Hematopoietic multipotent progenitor cell treated with erythropoietin and hydrocortisone succinate and interleukin-3 and kit ligand, for 4 days (in vitro differentiated cells): ENCODE data around the gene PHPT1.

Experiments used
- DNase-seq: peaks from one replicate; pipeline ENCODE4 v3.0.0-alpha.2; 2015

Gene PHPT1

GRCh38 chr9:136849960-136850865 lies 1.0 kb downstream of the PHPT1 start:
- DNase-seq = no peak

DNA sequence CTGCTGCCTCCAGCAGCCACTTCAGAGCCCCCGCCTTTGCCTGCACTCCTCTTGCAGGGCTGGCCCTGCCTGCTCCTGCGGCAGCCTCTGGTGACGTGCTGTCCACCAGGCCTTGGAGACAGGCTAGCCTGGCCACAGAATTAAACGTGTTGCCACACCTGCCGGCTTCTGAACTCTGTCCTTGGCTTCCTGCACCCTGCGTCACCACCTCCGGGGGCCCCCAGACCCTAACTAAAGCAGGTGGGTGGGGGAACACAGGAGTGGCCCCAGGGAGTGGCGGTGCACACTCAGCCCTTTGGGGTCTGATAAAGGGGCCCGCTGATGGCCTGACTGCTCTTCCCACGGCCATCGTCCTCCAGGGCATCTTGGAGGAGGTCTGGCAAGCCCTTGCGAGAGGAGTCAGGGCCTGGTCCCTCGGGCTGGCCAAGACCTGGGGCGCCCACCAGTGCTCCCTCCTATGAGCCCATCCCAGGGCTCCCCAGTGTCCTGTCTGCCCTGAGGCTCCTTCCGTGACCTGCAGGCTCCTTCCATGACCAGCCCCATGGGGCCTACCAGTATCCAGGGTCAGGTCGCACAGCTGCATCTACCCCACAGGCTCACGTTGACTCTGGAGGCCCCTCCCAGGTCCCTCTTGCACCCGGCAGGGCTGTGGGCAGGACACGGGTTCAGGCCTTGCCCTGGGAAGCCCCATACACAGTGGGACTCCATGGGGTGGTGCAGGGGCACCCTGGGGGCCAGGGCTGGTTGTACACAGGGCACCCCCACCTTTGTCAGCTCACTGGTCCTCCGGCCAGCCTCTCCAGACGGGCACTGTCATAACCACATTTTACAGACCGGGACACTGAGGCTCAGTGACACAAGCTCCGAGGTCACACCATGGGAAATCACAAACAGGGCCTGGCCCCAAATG lies 1.9 kb downstream of the PHPT1 start:
- DNase-seq = no peak

GRCh38 chr9:136851941-136852663 lies 2.9 kb downstream of the PHPT1 start, which contains the start of gene MAMDC4:
MAMDC4 (plus strand) TSS chr9:136852346; CDS start chr9:136852417, 71 bp downstream.
- no peak for DNase-seq

- no peak for DNase-seq
Observed at GRCh38 chr9:136852664-136853595, 3.7 kb downstream of the PHPT1 start.

GRCh38 chr9:136853596-136854112 lies 4.4 kb downstream of the PHPT1 start:
- no peak for DNase-seq

DNA sequence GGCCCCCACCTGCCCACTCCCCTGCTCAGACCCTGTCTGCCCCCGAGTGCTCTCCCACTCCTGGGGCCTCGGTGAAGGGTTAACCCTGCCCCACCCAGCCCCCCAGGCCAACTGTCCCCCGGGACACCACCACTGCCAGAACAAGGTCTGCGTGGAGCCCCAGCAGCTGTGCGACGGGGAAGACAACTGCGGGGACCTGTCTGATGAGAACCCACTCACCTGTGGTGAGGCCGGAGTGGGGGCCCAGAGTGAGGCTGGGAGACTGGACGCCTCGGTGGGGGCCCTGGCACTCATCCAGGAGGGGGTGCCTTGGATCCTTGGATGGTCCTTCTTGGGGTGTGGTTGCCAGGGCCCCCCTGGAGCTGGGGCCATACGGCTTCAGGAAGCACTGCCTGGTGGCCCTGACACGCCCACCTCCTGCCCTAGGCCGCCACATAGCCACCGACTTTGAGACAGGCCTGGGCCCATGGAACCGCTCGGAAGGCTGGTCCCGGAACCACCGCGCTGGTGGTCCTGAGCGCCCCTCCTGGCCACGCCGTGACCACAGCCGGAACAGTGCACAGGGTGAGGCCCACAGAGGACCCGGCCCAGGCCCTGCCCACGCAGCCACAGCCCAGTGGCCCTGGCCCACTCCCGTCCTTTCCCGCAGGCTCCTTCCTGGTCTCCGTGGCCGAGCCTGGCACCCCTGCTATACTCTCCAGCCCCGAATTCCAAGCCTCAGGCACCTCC lies 5.1 kb downstream of the PHPT1 start:
- no peak for DNase-seq

GRCh38 chr9:136854842-136855460 lies 5.7 kb downstream of the PHPT1 start:
- no peak for DNase-seq

DNA sequence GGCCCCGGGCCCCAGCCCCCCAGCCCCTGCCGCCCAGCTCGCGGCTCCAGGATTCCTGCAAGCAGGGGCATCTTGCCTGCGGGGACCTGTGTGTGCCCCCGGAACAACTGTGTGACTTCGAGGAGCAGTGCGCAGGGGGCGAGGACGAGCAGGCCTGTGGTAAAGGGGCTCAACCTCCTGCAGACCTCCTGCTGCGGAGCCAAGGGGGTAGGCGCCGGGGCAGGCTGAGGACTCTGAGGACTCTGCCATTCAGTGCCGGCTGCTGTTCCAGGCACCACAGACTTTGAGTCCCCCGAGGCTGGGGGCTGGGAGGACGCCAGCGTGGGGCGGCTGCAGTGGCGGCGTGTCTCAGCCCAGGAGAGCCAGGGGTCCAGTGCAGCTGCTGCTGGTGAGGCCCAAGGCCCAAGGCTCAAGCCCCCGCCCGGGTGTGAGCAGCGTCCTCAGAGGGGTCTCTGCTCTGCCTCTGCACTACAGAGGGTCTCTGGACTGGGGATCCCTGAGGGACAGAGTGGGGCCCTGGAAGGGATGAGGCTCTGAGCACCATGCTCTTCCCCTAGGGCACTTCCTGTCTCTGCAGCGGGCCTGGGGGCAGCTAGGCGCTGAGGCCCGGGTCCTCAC lies 6.4 kb downstream of the PHPT1 start:
- no peak for DNase-seq

DNA sequence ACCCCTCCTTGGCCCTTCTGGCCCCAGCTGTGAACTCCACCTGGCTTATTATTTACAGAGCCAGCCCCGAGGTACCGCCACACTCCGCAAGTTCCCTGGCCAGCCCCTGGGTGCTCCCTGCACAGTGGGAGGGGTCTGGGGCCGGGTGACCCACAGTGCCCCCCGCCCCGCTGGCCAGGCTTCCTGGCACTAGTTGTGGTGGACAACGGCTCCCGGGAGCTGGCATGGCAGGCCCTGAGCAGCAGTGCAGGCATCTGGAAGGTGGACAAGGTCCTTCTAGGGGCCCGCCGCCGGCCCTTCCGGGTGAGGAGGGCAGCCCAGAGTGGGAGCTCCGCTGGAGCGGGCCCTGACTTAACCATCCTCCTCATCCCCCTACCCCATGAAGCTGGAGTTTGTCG lies 6.9 kb downstream of the PHPT1 start:
- DNase-seq = no peak

GRCh38 chr9:136856541-136857141 lies 7.4 kb downstream of the PHPT1 start:
- DNase-seq = no peak

DNA sequence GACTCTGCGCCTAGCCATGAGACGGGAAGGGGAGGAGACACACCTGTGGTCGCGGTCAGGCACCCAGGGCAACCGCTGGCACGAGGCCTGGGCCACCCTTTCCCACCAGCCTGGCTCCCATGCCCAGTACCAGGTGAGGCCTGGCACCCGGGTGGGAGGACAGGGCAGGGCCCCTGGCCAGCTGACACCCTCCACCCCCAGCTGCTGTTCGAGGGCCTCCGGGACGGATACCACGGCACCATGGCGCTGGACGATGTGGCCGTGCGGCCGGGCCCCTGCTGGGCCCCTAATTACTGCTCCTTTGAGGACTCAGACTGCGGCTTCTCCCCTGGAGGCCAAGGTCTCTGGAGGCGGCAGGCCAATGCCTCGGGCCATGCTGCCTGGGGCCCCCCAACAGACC lies 8.0 kb downstream of the PHPT1 start:
- DNase-seq = no peak

DNA sequence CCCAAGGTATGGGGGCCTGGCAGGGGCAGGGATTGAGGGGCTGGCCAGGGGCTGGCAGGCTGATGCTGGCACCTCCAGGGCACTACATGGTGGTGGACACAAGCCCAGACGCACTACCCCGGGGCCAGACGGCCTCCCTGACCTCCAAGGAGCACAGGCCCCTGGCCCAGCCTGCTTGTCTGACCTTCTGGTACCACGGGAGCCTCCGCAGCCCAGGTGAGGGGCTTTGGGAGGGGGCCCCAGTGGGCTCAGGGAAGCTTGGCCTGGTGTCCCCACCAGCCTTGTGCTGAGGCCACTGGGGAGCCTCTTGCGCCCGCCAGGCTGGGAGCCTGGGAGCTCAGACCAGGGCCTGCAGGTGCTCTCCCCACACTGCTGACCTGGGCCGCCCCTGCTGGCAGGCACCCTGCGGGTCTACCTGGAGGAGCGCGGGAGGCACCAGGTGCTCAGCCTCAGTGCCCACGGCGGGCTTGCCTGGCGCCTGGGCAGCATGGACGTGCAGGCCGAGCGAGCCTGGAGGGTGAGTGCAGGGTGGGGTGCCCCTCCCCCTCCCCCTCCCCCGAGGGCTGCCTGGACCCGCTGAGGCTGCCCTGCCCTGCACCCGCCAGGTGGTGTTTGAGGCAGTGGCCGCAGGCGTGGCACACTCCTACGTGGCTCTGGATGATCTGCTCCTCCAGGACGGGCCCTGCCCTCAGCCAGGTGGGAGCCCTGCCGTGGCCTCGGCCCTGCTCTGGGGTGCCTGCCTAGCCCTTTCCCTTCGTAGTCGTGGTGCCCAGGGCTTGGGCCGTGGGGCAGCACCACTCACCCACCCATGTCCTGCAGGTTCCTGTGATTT lies 8.6 kb downstream of the PHPT1 start:
- no peak for DNase-seq

DNA sequence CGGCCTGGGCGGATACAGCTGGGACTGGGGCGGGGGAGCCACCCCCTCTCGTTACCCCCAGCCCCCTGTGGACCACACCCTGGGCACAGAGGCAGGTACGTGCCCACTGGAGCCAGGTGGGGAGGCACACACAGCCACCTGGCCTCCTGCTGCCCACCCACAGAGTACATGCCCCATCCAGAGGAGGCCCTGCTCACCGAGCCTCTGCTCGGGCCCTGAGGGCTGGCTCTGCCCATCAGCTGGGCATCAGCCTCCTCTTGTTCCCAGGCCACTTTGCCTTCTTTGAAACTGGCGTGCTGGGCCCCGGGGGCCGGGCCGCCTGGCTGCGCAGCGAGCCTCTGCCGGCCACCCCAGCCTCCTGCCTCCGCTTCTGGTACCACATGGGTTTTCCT lies 9.2 kb downstream of the PHPT1 start:
- DNase-seq = no peak

DNA sequence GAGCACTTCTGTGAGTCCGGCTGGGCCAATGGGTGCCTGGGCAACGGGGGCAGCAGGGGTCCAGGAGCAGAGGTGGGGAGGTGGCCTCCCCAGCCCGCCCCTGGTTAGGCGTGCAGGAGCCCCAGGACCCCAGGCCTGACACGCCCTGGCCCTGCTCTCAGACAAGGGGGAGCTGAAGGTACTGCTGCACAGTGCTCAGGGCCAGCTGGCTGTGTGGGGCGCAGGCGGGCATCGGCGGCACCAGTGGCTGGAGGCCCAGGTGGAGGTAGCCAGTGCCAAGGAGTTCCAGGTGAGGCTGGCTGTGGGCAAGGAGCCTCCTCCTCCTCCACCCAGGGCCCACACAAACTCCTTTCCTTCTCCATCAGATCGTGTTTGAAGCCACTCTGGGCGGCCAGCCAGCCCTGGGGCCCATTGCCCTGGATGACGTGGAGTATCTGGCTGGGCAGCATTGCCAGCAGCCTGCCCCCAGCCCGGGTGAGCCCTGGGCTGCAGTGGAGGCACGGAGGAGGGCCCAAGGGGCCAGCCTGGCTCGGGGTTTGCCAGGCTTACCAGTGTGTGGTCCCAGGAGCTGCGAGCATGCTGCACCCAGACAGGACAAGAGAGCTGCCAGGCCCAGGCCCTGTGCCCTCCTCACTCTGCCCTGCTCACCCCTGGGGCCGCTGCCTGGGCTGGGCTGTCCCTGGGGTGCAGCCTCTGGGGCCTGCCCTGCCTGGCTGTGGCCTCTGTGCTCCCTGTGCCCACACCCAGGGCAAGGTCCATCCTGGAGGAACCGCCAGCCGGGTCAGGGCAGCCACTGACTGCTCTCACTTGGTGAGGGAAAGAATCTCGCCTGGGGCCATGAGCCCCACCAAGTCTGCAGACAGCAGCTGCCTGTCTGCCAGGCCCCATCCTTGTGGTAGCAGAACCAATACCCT lies 9.9 kb downstream of the PHPT1 start:
- peak; percentile 30 for DNase-seq

DNA sequence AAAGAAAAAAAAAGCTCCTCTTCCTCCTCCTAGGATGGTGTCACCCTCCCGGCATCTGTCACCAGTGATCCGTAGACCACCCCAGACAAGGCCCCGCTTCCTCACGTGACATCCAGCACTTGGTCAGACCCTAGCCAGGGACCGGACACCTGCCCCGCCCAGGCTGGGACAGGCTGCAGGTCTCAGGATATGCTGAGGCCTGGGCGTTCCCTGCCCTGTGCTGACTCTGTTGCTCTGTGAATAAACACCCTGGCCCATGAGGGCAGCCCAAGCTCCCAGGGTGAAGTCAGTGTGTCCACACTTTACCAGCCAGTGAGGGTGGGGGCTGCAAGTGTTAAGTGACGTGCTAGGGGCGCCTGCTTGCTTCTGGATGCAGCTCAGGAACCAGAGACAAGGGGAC lies 11.3 kb downstream of the PHPT1 start:
- no peak for DNase-seq

DNA sequence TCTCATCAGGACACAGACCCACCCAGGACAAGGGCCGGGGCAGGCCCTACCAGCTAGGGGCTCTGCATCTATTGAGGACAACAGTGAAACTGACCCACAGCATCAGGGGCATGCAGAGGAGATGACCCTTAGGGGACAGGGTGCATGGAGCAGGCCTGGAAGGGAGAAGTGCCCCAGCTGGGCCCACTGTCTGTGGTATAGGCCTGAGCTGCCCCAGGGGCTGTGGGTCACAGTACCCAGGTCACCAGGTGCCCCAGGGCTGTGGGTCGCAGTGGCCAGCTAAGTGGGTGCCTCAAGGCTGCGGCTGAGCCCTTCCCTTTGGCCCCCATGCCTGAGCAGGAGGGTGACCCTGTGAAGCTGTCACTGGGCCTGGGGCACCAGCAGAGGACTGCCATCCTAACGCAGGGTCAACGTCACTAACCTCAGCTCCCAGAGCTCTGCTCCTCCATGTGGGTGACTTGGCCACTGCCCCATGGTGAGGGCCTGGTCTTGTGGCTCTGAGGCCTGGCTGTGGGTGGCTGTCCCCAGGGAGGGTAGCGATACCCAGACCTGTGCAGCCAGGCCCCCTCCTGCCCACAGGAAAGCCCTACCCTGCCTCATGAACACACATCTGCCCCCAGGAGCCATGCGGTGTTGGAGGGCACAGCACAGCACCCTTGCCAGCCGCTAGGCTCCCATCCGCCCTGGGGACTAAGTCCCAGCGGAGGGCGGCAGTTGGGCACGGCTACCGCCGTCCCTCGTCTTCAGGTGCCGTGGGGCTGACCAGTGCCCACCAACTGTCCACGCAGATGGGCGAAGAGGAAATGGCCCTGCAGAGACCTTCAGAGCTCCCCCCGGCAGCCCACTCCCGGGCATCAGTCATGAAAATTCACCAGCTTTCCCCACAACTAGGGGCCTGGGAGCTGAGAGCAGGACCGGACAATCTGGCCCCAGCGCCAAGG lies 12.0 kb downstream of the PHPT1 start:
- no peak for DNase-seq
